H1 (cell line): ENCODE measurements around the gene TSPAN32. TPM values are rescaled to one million over a fixed set of nuclear protein-coding genes. Genes with fewer than 3 reads are reported as not detected.

ENCODE experiments used
- CTBP2 ChIP-seq: IDR thresholded peaks from 2 replicates; pipeline ENCODE4 v1.7.0; 2011; ENCODE audit warnings: borderline replicate concordance, mild to moderate bottlenecking, moderate library complexity, mixed read lengths, low read length; ENCODE audit not compliant: insufficient read depth, insufficient read length
- YY1 ChIP-seq: IDR thresholded peaks from 2 replicates; pipeline ENCODE4 v1.6.1; 2011; ENCODE audit warnings: low read depth, mild to moderate bottlenecking, low read length
- polyA plus RNA-seq, 7 experiments: library from polyadenylated mRNA; depleted of rRNA in 3 of 7; stranded (reverse) in 5 of 7; unstranded in 2 of 7; fragments of >200 nt in 5 of 7; fragments of 200-250 nt in 2 of 7; gene quantifications; 1 replicate in 5 of 7; 2 replicates in 1 of 7; 4 replicates in 1 of 7; pipeline versions ENCODE4 v1.2.1 to v1.2.3, GENCODE V29; 2011 to 2013; ENCODE audit warnings: missing spikeins in 2 of 7, mixed read lengths in 2 of 7
- total RNA-seq: library from RNA; stranded (reverse); fragmentation: NEBNext Ultra II Directional; extraction: Animal tissue kit (Norgen Biotek cat#: 25700); gene quantifications from 2 replicates; pipeline ENCODE4 v1.2.1, GENCODE V29; 2021

Gene TSPAN32
- total and polyA plus RNA-seq, 2 of the 8 experiments (the other 6 are each of a cell fraction or from before 2014, with no cell fraction given) = not detected

DNA sequence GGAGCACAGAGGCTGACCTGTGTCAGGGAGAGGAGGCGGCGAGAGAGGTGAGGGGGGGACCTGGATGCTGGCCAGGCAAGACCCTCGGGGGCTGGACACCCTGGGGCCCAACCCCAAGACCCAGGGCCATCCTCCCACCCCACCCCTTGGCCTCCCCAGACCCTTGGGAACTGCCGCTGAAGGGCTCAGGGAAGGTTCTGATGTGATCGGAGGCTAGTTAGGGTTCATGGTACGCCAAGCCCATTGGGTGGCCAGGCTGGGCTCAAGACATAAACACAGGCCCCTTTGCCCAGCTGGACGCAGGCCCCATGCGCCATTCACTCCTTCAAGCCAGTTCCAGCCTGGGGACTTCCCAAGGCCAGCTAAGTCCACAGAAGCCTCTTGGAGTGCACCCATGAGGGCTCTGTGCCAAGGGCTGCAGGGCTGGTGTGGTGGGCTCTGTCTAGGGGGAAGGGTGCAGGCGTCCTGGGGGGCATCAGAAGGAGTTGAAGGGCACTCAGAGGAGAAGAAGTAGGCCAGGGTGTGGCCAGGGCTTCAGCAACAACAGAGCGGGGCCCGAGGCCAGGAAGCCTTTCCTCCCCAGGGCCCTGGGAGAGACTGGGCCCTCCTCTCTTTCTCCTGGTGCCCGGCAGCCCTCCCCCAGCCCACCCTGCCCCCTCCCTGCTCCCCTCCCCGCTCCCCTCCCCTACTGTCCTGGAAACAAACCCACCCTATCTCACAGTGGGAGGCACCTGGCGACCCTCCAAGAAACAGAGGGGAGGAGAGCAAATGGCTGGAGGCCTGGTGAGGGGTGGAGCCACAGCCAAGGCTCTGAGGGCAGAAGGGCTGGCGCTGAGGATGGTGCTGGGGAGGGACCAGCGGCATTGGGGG is 12.9 kb downstream of the TSPAN32 start (continued):
- no peak for TF ChIP-seq CTBP2
- no peak for TF ChIP-seq YY1
- TF ChIP-seq, all 59 proteins: peak for 0
